ENCODE measurements around the gene KSR1. TPM values are rescaled to one million over a fixed set of nuclear protein-coding genes. Genes with fewer than 3 reads are reported as not detected.

The KSR1 gene
- total and polyA plus RNA-seq, 9 of the 15 experiments (the other 6 are each of a cell fraction or from before 2014, with no cell fraction given), result 1.4 to 51.7 (median 18.4) TPM

- TF ChIP-seq NCOA1 (IDR thresholded peaks at IDR 0.05; ENCODE audit: low read depth), result peak; percentile 79
- no peak for TF ChIP-seq SMAD2 (IDR thresholded peaks at IDR 0.05; ENCODE audit: low read depth, low read length)
- TF ChIP-seq NCOR1 (IDR thresholded peaks at IDR 0.05), result peak; percentile 91
- no peak for TF ChIP-seq SREBF2 (CRISPR knock-in tag; IDR thresholded peaks at IDR 0.05)
- TF ChIP-seq ZNF668 (CRISPR knock-in tag; IDR thresholded peaks at IDR 0.05), result 0 out of 2 replicates have a peak, but pooled peaks have one; percentile 10
- no peak for TF ChIP-seq MAFG (tag; conservative IDR thresholded peaks at IDR 0.05)
- peak; percentile 86 for TF ChIP-seq SMC3 (conservative IDR thresholded peaks at IDR 0.05; ENCODE audit: insufficient read depth, low read depth, low read length)
- TF ChIP-seq ZNF76 (CRISPR knock-in tag; IDR thresholded peaks at IDR 0.05; ENCODE audit: borderline replicate concordance), result peak; percentile 74
- TF ChIP-seq MYBL2 (IDR thresholded peaks at IDR 0.05; ENCODE audit: low read depth), result no peak
- TF ChIP-seq MYBL2 (CRISPR knock-in tag; IDR thresholded peaks at IDR 0.05; ENCODE audit: borderline replicate concordance), result no peak
- TF ChIP-seq BMI1 (IDR thresholded peaks at IDR 0.05; ENCODE audit: low read length), result no peak
- no peak for TF ChIP-seq PBX2 (CRISPR knock-in tag; IDR thresholded peaks at IDR 0.05; ENCODE audit: low read depth)
- peak; percentile 54 for TF ChIP-seq PBX2 (tag; conservative IDR thresholded peaks at IDR 0.05; ENCODE audit: low read depth)
- TF ChIP-seq, protein P1, sequence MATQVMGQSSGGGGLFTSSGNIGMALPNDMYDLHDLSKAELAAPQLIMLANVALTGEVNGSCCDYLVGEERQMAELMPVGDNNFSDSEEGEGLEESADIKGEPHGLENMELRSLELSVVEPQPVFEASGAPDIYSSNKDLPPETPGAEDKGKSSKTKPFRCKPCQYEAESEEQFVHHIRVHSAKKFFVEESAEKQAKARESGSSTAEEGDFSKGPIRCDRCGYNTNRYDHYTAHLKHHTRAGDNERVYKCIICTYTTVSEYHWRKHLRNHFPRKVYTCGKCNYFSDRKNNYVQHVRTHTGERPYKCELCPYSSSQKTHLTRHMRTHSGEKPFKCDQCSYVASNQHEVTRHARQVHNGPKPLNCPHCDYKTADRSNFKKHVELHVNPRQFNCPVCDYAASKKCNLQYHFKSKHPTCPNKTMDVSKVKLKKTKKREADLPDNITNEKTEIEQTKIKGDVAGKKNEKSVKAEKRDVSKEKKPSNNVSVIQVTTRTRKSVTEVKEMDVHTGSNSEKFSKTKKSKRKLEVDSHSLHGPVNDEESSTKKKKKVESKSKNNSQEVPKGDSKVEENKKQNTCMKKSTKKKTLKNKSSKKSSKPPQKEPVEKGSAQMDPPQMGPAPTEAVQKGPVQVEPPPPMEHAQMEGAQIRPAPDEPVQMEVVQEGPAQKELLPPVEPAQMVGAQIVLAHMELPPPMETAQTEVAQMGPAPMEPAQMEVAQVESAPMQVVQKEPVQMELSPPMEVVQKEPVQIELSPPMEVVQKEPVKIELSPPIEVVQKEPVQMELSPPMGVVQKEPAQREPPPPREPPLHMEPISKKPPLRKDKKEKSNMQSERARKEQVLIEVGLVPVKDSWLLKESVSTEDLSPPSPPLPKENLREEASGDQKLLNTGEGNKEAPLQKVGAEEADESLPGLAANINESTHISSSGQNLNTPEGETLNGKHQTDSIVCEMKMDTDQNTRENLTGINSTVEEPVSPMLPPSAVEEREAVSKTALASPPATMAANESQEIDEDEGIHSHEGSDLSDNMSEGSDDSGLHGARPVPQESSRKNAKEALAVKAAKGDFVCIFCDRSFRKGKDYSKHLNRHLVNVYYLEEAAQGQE (IDR thresholded peaks at IDR 0.05; ENCODE audit: borderline replicate concordance), result peak; percentile 65
- TF ChIP-seq, protein P1 (CRISPR knock-in tag; IDR thresholded peaks at IDR 0.05; ENCODE audit: low read depth), result 0 out of 2 replicates have a peak, but pooled peaks have one; percentile 24
- no peak for TF ChIP-seq PCBP2 (IDR thresholded peaks at IDR 0.05; ENCODE audit: low read depth, low read length, poor library complexity, severe bottlenecking)
- no peak for TF ChIP-seq FUS (optimal IDR thresholded peaks at IDR 0.05; ENCODE audit: low read depth, low read length)
- TF ChIP-seq TAF1 (IDR thresholded peaks at IDR 0.05; ENCODE audit: control insufficient read depth, extremely low read depth, insufficient read depth, low read length, severe bottlenecking), result no peak
- no peak for TF ChIP-seq RBM34 (IDR thresholded peaks at IDR 0.05; ENCODE audit: borderline replicate concordance, insufficient read depth, low read length)
Observed at GRCh38 chr17:27602721-27603420, 146.6 kb downstream of the KSR1 start (continued).
